ENCODE data around the gene SBK1.

- TF ChIP-seq CTCF (conservative IDR thresholded peaks at IDR 0.05; ENCODE audit: low read depth, low read length) (no peak), CHD1 (IDR thresholded peaks at IDR 0.05; ENCODE audit: low read depth, low read length) (no peak), USF2 (IDR thresholded peaks at IDR 0.05; ENCODE audit: low read depth, low read length) (no peak), MAFK (IDR thresholded peaks at IDR 0.05; ENCODE audit: low read depth, low read length) (no peak), RAD21 (IDR thresholded peaks at IDR 0.05; ENCODE audit: low read length) (no peak), RCOR1 (IDR thresholded peaks at IDR 0.05; ENCODE audit: insufficient replicate concordance, low read length) (no peak), SMC3 (IDR thresholded peaks at IDR 0.05; ENCODE audit: low read depth, low read length) (no peak), POLR2A (IDR thresholded peaks at IDR 0.05; ENCODE audit: low read depth, low read length) (no peak), MXI1 (IDR thresholded peaks at IDR 0.05; ENCODE audit: borderline replicate concordance, low read depth, low read length) (no peak), BHLHE40 (IDR thresholded peaks at IDR 0.05; ENCODE audit: low read depth, low read length) (no peak), RFX5 (IDR thresholded peaks at IDR 0.05; ENCODE audit: low read depth, low read length) (no peak), CEBPB (IDR thresholded peaks at IDR 0.05; ENCODE audit: low read depth, low read length) (no peak), MAZ (IDR thresholded peaks at IDR 0.05; ENCODE audit: borderline replicate concordance, low read depth, low read length) (no peak)
Observed at GRCh38 chr16:28274676-28275075, 17.6 kb upstream of the SBK1 start.

Measured in IMR-90 (cell line).